ENCODE measurements around the gene R3HDM2. TPM values are rescaled to one million over a fixed set of nuclear protein-coding genes. Genes with fewer than 3 reads are reported as not detected.
A peak's percentile ranks its signal among the peaks of the same experiment; 100 is the strongest.

R3HDM2 gene
- total RNA-seq, 2 donors from 2014 or later = 78.9 to 79.1 TPM

DNA sequence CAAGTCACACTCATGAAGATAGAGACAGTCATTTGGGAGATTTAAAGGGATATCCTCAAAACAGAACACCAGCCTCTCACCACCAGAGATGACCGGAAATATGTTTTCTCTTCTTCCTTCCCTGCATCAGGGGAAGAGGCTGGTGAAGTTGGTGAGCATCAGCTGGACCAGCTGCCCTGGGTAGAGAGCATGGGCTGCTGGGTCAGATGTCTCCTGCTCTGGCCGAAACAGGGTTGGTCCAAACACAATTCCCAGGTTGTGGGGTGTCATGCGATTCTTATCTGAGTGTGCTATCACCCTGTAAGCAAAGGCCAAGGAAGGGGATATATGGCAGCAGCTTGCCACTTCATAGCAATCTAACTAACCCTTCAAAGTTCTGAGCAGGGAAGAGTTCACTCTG is 41.5 kb upstream of the R3HDM2 start:
- Mint-ChIP-seq H3K4me1 (ENCODE audit: low read depth) (peaks cover 35% of the 10 kb centered on the region), H3K4me3 (no peak overlapping the region), H3K36me3 (ENCODE audit: insufficient read depth in 2 of 2) (peaks cover 13 to 31% of the 10 kb centered on the region in 2 donors), H3K27me3 (ENCODE audit: low read depth) (no peaks in the 10 kb centered on the region), H3K27ac (peak overlapping the region; percentile 47), H3K9me3 (no peaks in the 10 kb centered on the region)
- ATAC-seq (replicated peaks in 1 of 2) = no peak
- DNase-seq = no peak

DNA sequence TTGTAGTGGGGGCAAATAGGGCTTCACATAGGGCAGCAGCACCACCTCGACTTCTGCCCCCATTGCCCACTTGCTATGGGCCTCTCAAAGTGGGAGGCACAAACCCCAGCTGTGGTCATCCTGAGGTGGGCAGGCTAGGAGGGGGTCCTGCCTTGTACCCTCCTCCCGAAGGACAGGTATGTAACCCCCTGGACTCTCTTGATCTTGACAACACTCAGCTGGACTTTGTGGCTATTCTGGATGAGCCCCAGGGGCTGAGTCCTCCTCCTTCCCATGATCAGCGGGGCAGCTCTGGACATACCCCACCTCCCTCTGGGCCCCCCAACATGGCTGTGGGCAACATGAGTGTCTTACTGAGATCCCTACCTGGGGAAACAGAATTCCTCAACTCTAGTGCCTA is 40.8 kb upstream of the R3HDM2 start:
- no peaks in the 10 kb centered on the region for H3K9me3 Mint-ChIP-seq
- no peak overlapping the region for H3K4me3 Mint-ChIP-seq
- peaks cover 32% of the 10 kb centered on the region for H3K4me1 Mint-ChIP-seq (ENCODE audit: low read depth)
- DNase-seq (no peak), ATAC-seq (replicated peaks in 1 of 2) (no peak)
- H3K36me3 Mint-ChIP-seq (ENCODE audit: insufficient read depth in 2 of 2) = peaks cover 10 to 24% of the 10 kb centered on the region in 2 donors
- H3K27me3 Mint-ChIP-seq (ENCODE audit: low read depth) = no peaks in the 10 kb centered on the region
- H3K27ac Mint-ChIP-seq = peak overlapping the region; percentile 47

DNA sequence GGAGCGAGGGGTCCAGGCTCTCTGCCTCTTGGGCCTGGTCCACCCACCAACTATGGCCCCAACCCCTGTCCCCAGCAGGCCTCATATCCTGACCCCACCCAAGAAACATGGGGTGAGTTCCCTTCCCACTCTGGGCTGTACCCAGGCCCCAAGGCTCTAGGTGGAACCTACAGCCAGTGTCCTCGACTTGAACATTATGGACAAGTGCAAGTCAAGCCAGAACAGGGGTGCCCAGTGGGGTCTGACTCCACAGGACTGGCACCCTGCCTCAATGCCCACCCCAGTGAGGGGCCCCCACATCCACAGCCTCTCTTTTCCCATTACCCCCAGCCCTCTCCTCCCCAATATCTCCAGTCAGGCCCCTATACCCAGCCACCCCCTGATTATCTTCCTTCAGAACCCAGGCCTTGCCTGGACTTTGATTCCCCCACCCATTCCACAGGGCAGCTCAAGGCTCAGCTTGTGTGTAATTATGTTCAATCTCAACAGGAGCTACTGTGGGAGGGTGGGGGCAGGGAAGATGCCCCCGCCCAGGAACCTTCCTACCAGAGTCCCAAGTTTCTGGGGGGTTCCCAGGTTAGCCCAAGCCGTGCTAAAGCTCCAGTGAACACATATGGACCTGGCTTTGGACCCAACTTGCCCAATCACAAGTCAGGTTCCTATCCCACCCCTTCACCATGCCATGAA is 40.3 kb upstream of the R3HDM2 start:
- Mint-ChIP-seq H3K27ac (no peak overlapping the region), H3K36me3 (ENCODE audit: insufficient read depth in 2 of 2) (peaks cover 7 to 19% of the 10 kb centered on the region in 2 donors), H3K27me3 (ENCODE audit: low read depth) (no peaks in the 10 kb centered on the region), H3K4me1 (ENCODE audit: low read depth) (peaks cover 27% of the 10 kb centered on the region), H3K9me3 (no peaks in the 10 kb centered on the region), H3K4me3 (no peak overlapping the region)
- DNase-seq (no peak), ATAC-seq (replicated peaks in 1 of 2) (no peak)

DNA sequence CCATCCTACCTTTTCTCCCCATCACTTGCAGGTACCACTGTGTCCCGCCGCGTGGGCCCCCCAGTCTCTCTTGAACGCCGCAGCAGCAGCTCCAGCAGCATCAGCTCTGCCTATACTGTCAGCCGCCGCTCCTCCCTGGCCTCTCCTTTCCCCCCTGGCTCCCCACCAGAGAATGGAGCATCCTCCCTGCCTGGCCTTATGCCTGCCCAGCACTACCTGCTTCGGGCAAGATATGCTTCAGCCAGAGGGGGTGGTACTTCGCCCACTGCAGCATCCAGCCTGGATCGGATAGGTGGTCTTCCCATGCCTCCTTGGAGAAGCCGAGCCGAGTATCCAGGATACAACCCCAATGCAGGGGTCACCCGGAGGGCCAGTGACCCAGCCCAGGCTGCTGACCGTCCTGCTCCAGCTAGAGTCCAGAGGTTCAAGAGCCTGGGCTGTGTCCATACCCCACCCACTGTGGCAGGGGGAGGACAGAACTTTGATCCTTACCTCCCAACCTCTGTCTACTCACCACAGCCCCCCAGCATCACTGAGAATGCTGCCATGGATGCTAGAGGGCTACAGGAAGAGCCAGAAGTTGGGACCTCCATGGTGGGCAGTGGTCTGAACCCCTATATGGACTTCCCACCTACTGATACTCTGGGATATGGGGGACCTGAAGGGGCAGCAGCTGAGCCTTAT is 39.6 kb upstream of the R3HDM2 start:
- DNase-seq (no peak), ATAC-seq (replicated peaks in 1 of 2) (no peak)
- Mint-ChIP-seq H3K27me3 (ENCODE audit: low read depth) (no peaks in the 10 kb centered on the region), H3K36me3 (ENCODE audit: insufficient read depth in 2 of 2) (peaks cover 7 to 19% of the 10 kb centered on the region in 2 donors), H3K4me1 (ENCODE audit: low read depth) (peaks cover 32% of the 10 kb centered on the region), H3K27ac (no peak overlapping the region), H3K9me3 (no peaks in the 10 kb centered on the region), H3K4me3 (no peak overlapping the region)

DNA sequence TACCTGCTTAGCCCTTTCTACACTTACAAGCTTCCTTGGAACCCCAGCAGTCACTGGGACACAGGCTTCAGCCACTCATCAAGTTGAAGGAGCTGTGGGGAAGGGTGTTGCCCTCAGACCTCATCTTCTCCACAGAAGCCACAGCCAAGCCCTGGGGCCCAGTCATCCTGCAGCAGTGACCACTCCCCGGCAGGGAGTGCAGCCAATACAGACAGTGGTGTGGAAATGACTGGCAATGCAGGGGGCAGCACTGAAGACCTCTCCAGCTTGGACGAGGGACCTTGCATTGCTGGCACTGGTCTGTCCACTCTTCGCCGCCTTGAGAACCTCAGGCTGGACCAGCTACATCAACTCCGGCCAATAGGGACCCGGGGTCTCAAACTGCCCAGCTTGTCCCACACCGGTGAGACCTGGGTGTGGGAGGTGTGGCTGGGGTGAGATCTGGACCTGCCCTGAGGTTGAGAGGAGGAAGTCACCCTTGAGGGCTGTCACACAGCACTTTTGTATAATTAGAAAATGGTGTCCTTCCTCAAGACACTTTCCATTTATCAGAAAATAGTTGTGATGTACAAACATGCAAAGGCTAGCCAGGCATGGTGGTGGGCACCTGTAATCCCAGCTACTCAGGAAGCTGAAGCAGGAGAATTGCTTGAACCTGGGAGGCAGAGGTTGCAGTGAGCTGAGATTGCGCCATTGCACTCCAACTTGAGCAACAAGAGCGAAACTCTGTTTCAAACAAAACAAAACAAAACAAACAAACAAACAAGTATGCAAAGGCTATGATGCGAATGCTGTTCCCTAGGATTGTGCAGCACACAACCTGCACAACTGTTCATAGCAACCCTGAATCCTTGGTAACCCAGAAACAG is 38.7 kb upstream of the R3HDM2 start:
- DNase-seq (no peak), ATAC-seq (replicated peaks in 1 of 2) (no peak)
- peaks cover 28% of the 10 kb centered on the region for H3K4me1 Mint-ChIP-seq (ENCODE audit: low read depth)
- H3K36me3 Mint-ChIP-seq (ENCODE audit: insufficient read depth in 2 of 2) = peaks cover 7 to 15% of the 10 kb centered on the region in 2 donors
- no peaks in the 10 kb centered on the region for H3K27me3 Mint-ChIP-seq (ENCODE audit: low read depth)
- H3K4me3 Mint-ChIP-seq = no peak overlapping the region
- H3K27ac Mint-ChIP-seq = no peak overlapping the region
- no peaks in the 10 kb centered on the region for H3K9me3 Mint-ChIP-seq

DNA sequence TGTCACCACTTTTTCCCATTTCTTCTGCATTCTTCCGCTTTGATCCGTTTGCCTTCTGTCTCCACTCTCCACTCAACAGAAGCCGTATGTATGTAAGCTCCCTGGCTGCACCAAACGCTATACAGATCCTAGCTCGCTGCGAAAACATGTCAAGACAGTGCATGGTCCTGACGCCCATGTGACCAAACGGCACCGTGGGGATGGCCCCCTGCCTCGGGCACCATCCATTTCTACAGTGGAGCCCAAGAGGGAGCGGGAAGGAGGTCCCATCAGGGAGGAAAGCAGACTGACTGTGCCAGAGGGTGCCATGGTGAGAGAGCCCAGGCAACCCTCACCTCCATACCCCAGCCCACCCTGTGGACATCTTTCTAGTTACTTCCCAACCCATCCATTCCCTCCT is 37.1 kb upstream of the R3HDM2 start:
- Mint-ChIP-seq H3K4me3 (no peak overlapping the region), H3K4me1 (ENCODE audit: low read depth) (peaks cover 26% of the 10 kb centered on the region), H3K36me3 (ENCODE audit: insufficient read depth in 2 of 2) (peaks cover 2 to 7% of the 10 kb centered on the region in 2 donors), H3K9me3 (no peaks in the 10 kb centered on the region), H3K27me3 (ENCODE audit: low read depth) (no peaks in the 10 kb centered on the region), H3K27ac (no peak overlapping the region)
- DNase-seq = no peak
- ATAC-seq (replicated peaks in 1 of 2) = no peak

DNA sequence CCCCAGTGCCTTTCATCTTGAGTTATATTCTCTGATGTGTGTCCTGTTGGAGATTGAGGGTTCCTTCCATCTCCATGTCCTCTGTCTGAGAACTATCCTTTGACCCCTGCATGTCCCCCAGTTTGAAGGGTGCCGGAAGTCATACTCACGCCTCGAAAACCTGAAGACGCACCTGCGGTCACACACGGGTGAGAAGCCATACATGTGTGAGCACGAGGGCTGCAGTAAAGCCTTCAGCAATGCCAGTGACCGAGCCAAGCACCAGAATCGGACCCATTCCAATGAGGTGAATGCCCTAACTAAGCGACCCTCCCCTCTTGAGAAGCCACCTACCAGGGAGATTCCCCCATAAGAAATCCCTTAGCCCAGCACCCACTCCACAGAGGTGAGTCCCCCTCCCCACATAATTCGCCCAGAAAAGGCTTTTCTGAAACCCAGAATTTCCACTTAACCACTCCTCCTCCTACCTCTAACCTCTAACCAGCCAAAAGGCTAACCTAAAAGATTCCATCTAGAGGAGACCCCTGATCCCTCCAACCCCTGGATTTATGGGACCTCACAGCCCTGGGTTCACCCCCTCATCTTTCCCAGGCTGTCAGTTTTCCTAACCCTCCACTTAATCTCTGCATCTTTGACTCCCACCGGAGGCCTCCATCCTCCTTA is 36.5 kb upstream of the R3HDM2 start:
- no peaks in the 10 kb centered on the region for H3K27me3 Mint-ChIP-seq (ENCODE audit: low read depth)
- H3K27ac Mint-ChIP-seq = no peak overlapping the region
- peaks cover 26% of the 10 kb centered on the region for H3K4me1 Mint-ChIP-seq (ENCODE audit: low read depth)

DNA sequence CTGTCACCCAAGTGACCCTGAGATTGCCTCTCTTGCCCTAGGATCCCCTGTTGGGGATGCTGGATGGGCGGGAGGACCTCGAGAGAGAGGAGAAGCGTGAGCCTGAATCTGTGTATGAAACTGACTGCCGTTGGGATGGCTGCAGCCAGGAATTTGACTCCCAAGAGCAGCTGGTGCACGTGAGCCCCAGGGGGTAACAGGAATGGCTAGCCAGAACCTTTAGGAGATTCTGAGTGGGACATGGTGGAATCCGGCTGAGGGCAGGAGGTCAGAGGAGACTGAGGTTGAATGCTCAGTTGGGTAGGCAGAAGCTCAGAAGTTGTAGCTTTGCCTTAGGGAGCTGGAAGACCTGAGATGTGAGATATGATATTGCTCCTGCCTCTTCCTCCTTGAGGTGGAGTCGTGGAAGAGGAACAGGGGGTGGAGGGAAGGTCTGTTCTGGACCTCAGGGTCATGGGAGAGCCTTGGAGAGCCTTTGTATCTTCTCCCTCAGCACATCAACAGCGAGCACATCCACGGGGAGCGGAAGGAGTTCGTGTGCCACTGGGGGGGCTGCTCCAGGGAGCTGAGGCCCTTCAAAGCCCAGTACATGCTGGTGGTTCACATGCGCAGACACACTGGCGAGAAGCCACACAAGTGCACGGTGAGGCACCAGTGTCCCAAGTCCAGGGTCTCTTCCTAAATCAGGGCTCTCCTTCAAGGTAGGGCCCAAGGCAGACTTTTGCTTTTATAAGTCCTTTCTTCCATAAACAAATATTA is 35.1 kb upstream of the R3HDM2 start:
- H3K27ac Mint-ChIP-seq = no peak overlapping the region
- H3K36me3 Mint-ChIP-seq (ENCODE audit: insufficient read depth in 2 of 2) = peaks cover 0 to 3% of the 10 kb centered on the region in 2 donors
- H3K9me3 Mint-ChIP-seq = no peaks in the 10 kb centered on the region
- H3K4me1 Mint-ChIP-seq (ENCODE audit: low read depth) = peaks cover 38% of the 10 kb centered on the region
- DNase-seq (no peak), ATAC-seq (replicated peaks in 1 of 2) (no peak)
- no peaks in the 10 kb centered on the region for H3K27me3 Mint-ChIP-seq (ENCODE audit: low read depth)
- H3K4me3 Mint-ChIP-seq = no peak overlapping the region

More for the DNA sequence above, 36.5 kb upstream of the R3HDM2 start:
- DNase-seq = no peak
- H3K4me3 Mint-ChIP-seq = no peak overlapping the region
- no peaks in the 10 kb centered on the region for H3K9me3 Mint-ChIP-seq
- peaks cover 3 to 4% of the 10 kb centered on the region in 2 donors for H3K36me3 Mint-ChIP-seq (ENCODE audit: insufficient read depth in 2 of 2)
- ATAC-seq (replicated peaks in 1 of 2) = no peak

DNA sequence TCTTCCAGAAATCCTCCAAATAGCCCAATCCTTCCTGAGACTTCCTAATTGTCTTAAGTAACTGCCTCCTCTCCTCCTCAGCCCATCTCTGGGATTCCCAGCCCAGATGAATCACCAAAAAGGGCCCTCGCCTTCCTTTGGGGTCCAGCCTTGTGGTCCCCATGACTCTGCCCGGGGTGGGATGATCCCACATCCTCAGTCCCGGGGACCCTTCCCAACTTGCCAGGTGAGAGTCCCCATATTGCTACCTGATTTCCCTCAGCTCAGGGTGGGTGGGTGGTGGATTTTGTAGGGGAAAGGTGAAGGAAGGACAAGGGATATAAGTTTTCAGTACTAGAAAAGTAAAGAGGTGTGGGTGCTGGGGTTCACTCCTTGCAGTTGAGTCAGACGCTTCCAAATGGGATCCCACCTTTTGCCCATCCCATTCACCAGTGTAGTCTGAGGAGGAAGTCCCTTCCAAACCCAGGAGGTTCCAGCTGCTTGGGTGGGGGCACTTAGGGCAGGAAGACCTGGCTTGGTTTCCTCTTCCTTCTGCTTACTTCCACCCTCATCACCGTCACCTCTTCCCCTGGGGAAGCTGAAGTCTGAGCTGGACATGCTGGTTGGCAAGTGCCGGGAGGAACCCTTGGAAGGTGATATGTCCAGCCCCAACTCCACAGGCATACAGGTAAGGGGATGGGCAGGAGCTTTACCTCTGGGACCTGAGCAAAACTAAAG is 34.3 kb upstream of the R3HDM2 start:
- no peak for ATAC-seq (replicated peaks in 1 of 2)
- H3K36me3 Mint-ChIP-seq (ENCODE audit: insufficient read depth in 2 of 2) = peaks cover 0 to 3% of the 10 kb centered on the region in 2 donors
- no peak overlapping the region for H3K4me3 Mint-ChIP-seq
- no peak overlapping the region for H3K27ac Mint-ChIP-seq
- H3K4me1 Mint-ChIP-seq (ENCODE audit: low read depth) = peaks cover 46% of the 10 kb centered on the region
- peaks cover 4% of the 10 kb centered on the region for H3K27me3 Mint-ChIP-seq (ENCODE audit: low read depth)
- no peaks in the 10 kb centered on the region for H3K9me3 Mint-ChIP-seq
- no peak for DNase-seq

DNA sequence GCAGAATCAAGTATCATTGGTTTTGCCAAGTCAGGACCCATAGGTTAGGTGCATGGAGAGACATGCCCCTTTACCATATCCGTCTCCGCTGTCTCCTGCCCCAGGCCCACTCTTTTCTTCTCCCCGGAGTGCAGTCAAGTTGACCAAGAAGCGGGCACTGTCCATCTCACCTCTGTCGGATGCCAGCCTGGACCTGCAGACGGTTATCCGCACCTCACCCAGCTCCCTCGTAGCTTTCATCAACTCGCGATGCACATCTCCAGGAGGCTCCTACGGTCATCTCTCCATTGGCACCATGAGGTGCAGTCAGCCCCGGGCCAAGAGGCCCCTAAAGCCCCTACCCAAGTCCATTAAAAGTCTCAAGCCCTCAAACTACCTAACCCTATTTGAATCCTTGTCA is 33.7 kb upstream of the R3HDM2 start:
- Mint-ChIP-seq H3K4me3 (no peak overlapping the region), H3K36me3 (ENCODE audit: insufficient read depth in 2 of 2) (peaks cover 0 to 3% of the 10 kb centered on the region in 2 donors), H3K27ac (no peak overlapping the region), H3K27me3 (ENCODE audit: low read depth) (peaks cover 7% of the 10 kb centered on the region), H3K9me3 (no peaks in the 10 kb centered on the region), H3K4me1 (ENCODE audit: low read depth) (peaks cover 52% of the 10 kb centered on the region)
- ATAC-seq (replicated peaks in 1 of 2) (no peak), DNase-seq (no peak)

DNA sequence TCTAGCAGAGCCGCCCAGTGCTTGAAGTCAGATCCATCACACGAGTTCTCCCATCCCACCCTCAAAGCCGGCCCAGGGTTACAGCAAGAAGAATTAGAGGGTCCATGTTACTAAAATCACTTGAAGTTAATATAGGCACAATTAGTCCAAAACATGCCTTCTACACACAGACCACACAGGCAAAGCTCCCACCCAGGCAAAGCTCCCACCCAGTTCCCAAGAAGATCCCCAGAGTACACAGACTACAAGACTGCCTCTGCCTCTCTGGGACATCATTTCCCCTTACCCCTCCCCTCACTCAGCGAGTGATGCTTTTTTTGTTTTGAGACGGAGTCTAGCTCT is 32.0 kb upstream of the R3HDM2 start:
- H3K27ac Mint-ChIP-seq = peak overlapping the region; percentile 50
- ATAC-seq (replicated peaks in 1 of 2) (peak in 1 of 2 donors; percentile 0), DNase-seq (no peak)
- no peaks in the 10 kb centered on the region for H3K9me3 Mint-ChIP-seq
- H3K36me3 Mint-ChIP-seq (ENCODE audit: insufficient read depth in 2 of 2) = peaks cover 0 to 1% of the 10 kb centered on the region in 2 donors
- H3K4me1 Mint-ChIP-seq (ENCODE audit: low read depth) = peaks cover 68% of the 10 kb centered on the region
- peak overlapping the region; percentile 81 to 90 for H3K4me3 Mint-ChIP-seq
- peaks cover 7% of the 10 kb centered on the region for H3K27me3 Mint-ChIP-seq (ENCODE audit: low read depth)

Measured in activated T-cell treated with anti-CD3 and anti-CD28 coated beads, Interleukin-2, amount 50 U/mL, for 72 hours (primary cell).